ENCODE data around the gene MACROD2.
"Not testable (repeated sequence)": the region's sequence is repeated elsewhere in the genome, so short reads cannot be mapped to it uniquely, and the experiment has no call there.

MACROD2 gene

GRCh38 chr20:14232650-14233049 lies 237.3 kb downstream of the MACROD2 start:
- FAIRE-seq (no peak), DNase-seq (ENCODE audit: insufficient read length, low spot score) (no peak)

GRCh38 chr20:14234666-14235295 lies 239.5 kb downstream of the MACROD2 start:
- no peak for FAIRE-seq
- no peak for TF ChIP-seq PAX5 (IDR thresholded peaks at IDR 0.05; ENCODE audit: insufficient read depth, low read length, severe bottlenecking)
- TF ChIP-seq SPI1 (IDR thresholded peaks at IDR 0.05; ENCODE audit: low read depth, low read length): no peak
- no peak for TF ChIP-seq TAF1 (IDR thresholded peaks at IDR 0.05; ENCODE audit: low read depth, low read length)
- TF ChIP-seq POLR2A (IDR thresholded peaks at IDR 0.05; ENCODE audit: low read depth, low read length): no peak
- no peak for TF ChIP-seq POU2F2 (IDR thresholded peaks at IDR 0.05; ENCODE audit: low read depth, low read length)
- no peak for TF ChIP-seq POLR2AphosphoS5 (IDR thresholded peaks at IDR 0.05; ENCODE audit: low read depth, low read length)

More at GRCh38 chr20:14232650-14233049, 237.3 kb downstream of the MACROD2 start:
- no peak for TF ChIP-seq TAF1 (IDR thresholded peaks at IDR 0.05; ENCODE audit: low read depth, low read length)
- no peak for TF ChIP-seq PAX5 (IDR thresholded peaks at IDR 0.05; ENCODE audit: insufficient read depth, low read length, severe bottlenecking)
- TF ChIP-seq SPI1 (IDR thresholded peaks at IDR 0.05; ENCODE audit: low read depth, low read length): no peak
- no peak for TF ChIP-seq POLR2AphosphoS5 (IDR thresholded peaks at IDR 0.05; ENCODE audit: low read depth, low read length)
- TF ChIP-seq POU2F2 (IDR thresholded peaks at IDR 0.05; ENCODE audit: low read depth, low read length): no peak
- no peak for TF ChIP-seq POLR2A (IDR thresholded peaks at IDR 0.05; ENCODE audit: low read depth, low read length)

GRCh38 chr20:14235355-14235754 lies 240.0 kb downstream of the MACROD2 start:
- TF ChIP-seq POLR2AphosphoS5 (IDR thresholded peaks at IDR 0.05; ENCODE audit: low read depth, low read length) (no peak), TAF1 (IDR thresholded peaks at IDR 0.05; ENCODE audit: low read depth, low read length) (no peak), POU2F2 (IDR thresholded peaks at IDR 0.05; ENCODE audit: low read depth, low read length) (no peak), SPI1 (IDR thresholded peaks at IDR 0.05; ENCODE audit: low read depth, low read length) (no peak), PAX5 (IDR thresholded peaks at IDR 0.05; ENCODE audit: insufficient read depth, low read length, severe bottlenecking) (no peak), POLR2A (IDR thresholded peaks at IDR 0.05; ENCODE audit: low read depth, low read length) (no peak)
- no peak for DNase-seq (ENCODE audit: insufficient read length, low spot score)
- FAIRE-seq: no peak

More at GRCh38 chr20:14234666-14235295, 239.5 kb downstream of the MACROD2 start:
- DNase-seq (ENCODE audit: insufficient read length, low spot score): no peak

GRCh38 chr20:14245368-14245970 lies 250.2 kb downstream of the MACROD2 start:
- FAIRE-seq: no peak
- no peak for DNase-seq (ENCODE audit: insufficient read length, low spot score)
- TF ChIP-seq POU2F2 (IDR thresholded peaks at IDR 0.05; ENCODE audit: low read depth, low read length) (no peak), SPI1 (IDR thresholded peaks at IDR 0.05; ENCODE audit: low read depth, low read length) (no peak), POLR2AphosphoS5 (IDR thresholded peaks at IDR 0.05; ENCODE audit: low read depth, low read length) (no peak), PAX5 (IDR thresholded peaks at IDR 0.05; ENCODE audit: insufficient read depth, low read length, severe bottlenecking) (no peak), POLR2A (IDR thresholded peaks at IDR 0.05; ENCODE audit: low read depth, low read length) (no peak), TAF1 (IDR thresholded peaks at IDR 0.05; ENCODE audit: low read depth, low read length) (no peak)

- TF ChIP-seq POLR2AphosphoS5 (IDR thresholded peaks at IDR 0.05; ENCODE audit: low read depth, low read length): no peak
- no peak for TF ChIP-seq TAF1 (IDR thresholded peaks at IDR 0.05; ENCODE audit: low read depth, low read length)
- no peak for TF ChIP-seq POU2F2 (IDR thresholded peaks at IDR 0.05; ENCODE audit: low read depth, low read length)
- TF ChIP-seq SPI1 (IDR thresholded peaks at IDR 0.05; ENCODE audit: low read depth, low read length): no peak
- no peak for TF ChIP-seq POLR2A (IDR thresholded peaks at IDR 0.05; ENCODE audit: low read depth, low read length)
- no peak for TF ChIP-seq PAX5 (IDR thresholded peaks at IDR 0.05; ENCODE audit: insufficient read depth, low read length, severe bottlenecking)
- DNase-seq (ENCODE audit: insufficient read length, low spot score): no peak
- no peak for FAIRE-seq
Measured at GRCh38 chr20:14259689-14260088, 264.4 kb downstream of the MACROD2 start.

- FAIRE-seq (no peak), DNase-seq (ENCODE audit: insufficient read length, low spot score) (no peak)
- TF ChIP-seq PAX5 (IDR thresholded peaks at IDR 0.05; ENCODE audit: insufficient read depth, low read length, severe bottlenecking): no peak
- TF ChIP-seq POU2F2 (IDR thresholded peaks at IDR 0.05; ENCODE audit: low read depth, low read length): no peak
- TF ChIP-seq POLR2AphosphoS5 (IDR thresholded peaks at IDR 0.05; ENCODE audit: low read depth, low read length): no peak
- TF ChIP-seq POLR2A (IDR thresholded peaks at IDR 0.05; ENCODE audit: low read depth, low read length): no peak
- TF ChIP-seq SPI1 (IDR thresholded peaks at IDR 0.05; ENCODE audit: low read depth, low read length): no peak
- TF ChIP-seq TAF1 (IDR thresholded peaks at IDR 0.05; ENCODE audit: low read depth, low read length): no peak
Measured at GRCh38 chr20:14260367-14260766, 265.1 kb downstream of the MACROD2 start.

GRCh38 chr20:14264869-14265268 lies 269.6 kb downstream of the MACROD2 start:
- FAIRE-seq (no peak), DNase-seq (ENCODE audit: insufficient read length, low spot score) (no peak)
- no peak for TF ChIP-seq POLR2A (IDR thresholded peaks at IDR 0.05; ENCODE audit: low read depth, low read length)

GRCh38 chr20:14266246-14266645 lies 270.9 kb downstream of the MACROD2 start:
- FAIRE-seq (no peak), DNase-seq (ENCODE audit: insufficient read length, low spot score) (no peak)
- TF ChIP-seq POLR2AphosphoS5 (IDR thresholded peaks at IDR 0.05; ENCODE audit: low read depth, low read length) (no peak), POU2F2 (IDR thresholded peaks at IDR 0.05; ENCODE audit: low read depth, low read length) (no peak), POLR2A (IDR thresholded peaks at IDR 0.05; ENCODE audit: low read depth, low read length) (no peak), SPI1 (IDR thresholded peaks at IDR 0.05; ENCODE audit: low read depth, low read length) (no peak), TAF1 (IDR thresholded peaks at IDR 0.05; ENCODE audit: low read depth, low read length) (no peak), PAX5 (IDR thresholded peaks at IDR 0.05; ENCODE audit: insufficient read depth, low read length, severe bottlenecking) (no peak)

GRCh38 chr20:14270751-14271150 lies 275.4 kb downstream of the MACROD2 start:
- not testable (repeated sequence) for FAIRE-seq; DNase-seq (ENCODE audit: insufficient read length, low spot score)

GRCh38 chr20:14282140-14282539 lies 286.8 kb downstream of the MACROD2 start:
- no peak for FAIRE-seq
- DNase-seq (ENCODE audit: insufficient read length, low spot score): no peak
- TF ChIP-seq POU2F2 (IDR thresholded peaks at IDR 0.05; ENCODE audit: low read depth, low read length): no peak
- no peak for TF ChIP-seq POLR2AphosphoS5 (IDR thresholded peaks at IDR 0.05; ENCODE audit: low read depth, low read length)
- no peak for TF ChIP-seq PAX5 (IDR thresholded peaks at IDR 0.05; ENCODE audit: insufficient read depth, low read length, severe bottlenecking)
- TF ChIP-seq TAF1 (IDR thresholded peaks at IDR 0.05; ENCODE audit: low read depth, low read length): no peak
- no peak for TF ChIP-seq POLR2A (IDR thresholded peaks at IDR 0.05; ENCODE audit: low read depth, low read length)
- no peak for TF ChIP-seq SPI1 (IDR thresholded peaks at IDR 0.05; ENCODE audit: low read depth, low read length)
